Loucy (cell line): Measurements from ENCODE around the gene MAGEH1.
A peak's percentile ranks its signal among the peaks of the same experiment; 100 is the strongest.

Source experiments
- H2AFZ ChIP-seq: fragments of 200-600 bp; sonication (generic); 2 replicates; pipeline ENCODE4 v1.6.0; 2016; ENCODE audit warnings: antibody characterized with exemption, mild to moderate bottlenecking, low read length, moderate library complexity
- H3F3A ChIP-seq: fragments of 200-600 bp; 2 replicates; pipeline ENCODE4 v1.6.0; 2016; ENCODE audit warnings: antibody characterized with exemption, low read depth, mild to moderate bottlenecking
- H3K27me3 ChIP-seq: fragments of 200-600 bp; sonication (generic); 2 replicates; pipeline ENCODE4 v1.6.1; 2014; ENCODE audit warnings: low read length, mild to moderate bottlenecking; ENCODE audit not compliant: insufficient read depth, poor library complexity, severe bottlenecking
- H3K36me3 ChIP-seq: fragments of 200-600 bp; sonication (generic); 2 replicates; pipeline ENCODE4 v1.6.1; 2016; ENCODE audit warnings: low read length; ENCODE audit not compliant: insufficient read depth
- H3K4me1 ChIP-seq: fragments of 200-600 bp; sonication (generic); 2 replicates; pipeline ENCODE4 v1.5.1; 2014; ENCODE audit warnings: low read length, mild to moderate bottlenecking; ENCODE audit not compliant: insufficient read depth, poor library complexity, severe bottlenecking
- H3K4me2 ChIP-seq: fragments of 200-600 bp; sonication (generic); 2 replicates; pipeline ENCODE4 v1.6.0; 2014; ENCODE audit warnings: antibody characterized with exemption, low read length, low read depth, mild to moderate bottlenecking; ENCODE audit not compliant: poor library complexity, severe bottlenecking
- H3K4me3 ChIP-seq: fragments of 200-600 bp; sonication (generic); 2 replicates; pipeline ENCODE4 v1.5.1; 2014; ENCODE audit warnings: low read length, mild to moderate bottlenecking, mixed read lengths; ENCODE audit not compliant: poor library complexity, severe bottlenecking
- H3K79me2 ChIP-seq: fragments of 200-600 bp; sonication (generic); 2 replicates; pipeline ENCODE4 v1.6.1; 2014; ENCODE audit warnings: low read length; ENCODE audit not compliant: insufficient read depth
- H3K9ac ChIP-seq: fragments of 200-600 bp; sonication (generic); 2 replicates; pipeline ENCODE4 v1.6.0; 2014; ENCODE audit warnings: mild to moderate bottlenecking, low read depth, low read length, moderate library complexity; ENCODE audit not compliant: poor library complexity, severe bottlenecking
- H3K9me2 ChIP-seq: fragments of 200-600 bp; sonication (generic); replicated peaks from 2 replicates; pipeline ENCODE4 v1.6.1; 2016; ENCODE audit warnings: low read depth, low read length, mixed read lengths
- H3K9me3 ChIP-seq: fragments of 200-600 bp; sonication (generic); 2 replicates; pipeline ENCODE4 v1.6.1; 2014; ENCODE audit warnings: mild to moderate bottlenecking, antibody characterized with exemption, low read length, low read depth; ENCODE audit not compliant: insufficient read depth
- H4K20me1 ChIP-seq: fragments of 200-600 bp; sonication (generic); 2 replicates; pipeline ENCODE4 v1.6.0; 2014; ENCODE audit warnings: antibody characterized with exemption, low read length, mild to moderate bottlenecking; ENCODE audit not compliant: insufficient read depth, poor library complexity, severe bottlenecking
- CTCF ChIP-seq: fragments of 200-600 bp; sonication (generic); conservative IDR thresholded peaks from 2 replicates; pipeline ENCODE4 v1.5.1; 2014; ENCODE audit warnings: mild to moderate bottlenecking, antibody characterized with exemption, low read length
- EZH2phosphoT487 ChIP-seq: fragments of 200-600 bp; IDR thresholded peaks from 2 replicates; pipeline ENCODE4 v1.6.1; 2018; ENCODE audit warnings: antibody characterized with exemption, mild to moderate bottlenecking, moderate library complexity, borderline replicate concordance

MAGEH1 gene

GRCh38 chrX:55489314-55490009 lies 37.5 kb downstream of the MAGEH1 start, which contains the start of gene USP51:
Gene USP51, minus strand, starts transcription at chrX:55489848. Its CDS starts 909 bp downstream, at chrX:55488939.
- peak within 1 kb of the TSS; percentile 91 for H3K9ac ChIP-seq
- H3K9me3 ChIP-seq: no peaks in the 10 kb centered on the region
- no peaks in the 10 kb centered on the region for H3K9me2 ChIP-seq
- peak within 1 kb of the TSS; percentile 93 for H2AFZ ChIP-seq
- no peaks in the 10 kb centered on the region for H3K36me3 ChIP-seq
- H3K4me2 ChIP-seq: peak within 1 kb of the TSS; percentile 70
- H3K4me1 ChIP-seq: peaks cover 10% of the 10 kb centered on the region
- H3K4me3 ChIP-seq: peak within 1 kb of the TSS; percentile 86
- H3K79me2 ChIP-seq: peaks cover 4% of the 10 kb centered on the region
- H3K27me3 ChIP-seq: no peaks in the 10 kb centered on the region
- no peaks in the 10 kb centered on the region for H4K20me1 ChIP-seq
- no peak for TF ChIP-seq EZH2phosphoT487
- TF ChIP-seq CTCF: peak; percentile 35
- no peaks in the 10 kb centered on the region for H3F3A ChIP-seq

GRCh38 chrX:55490121-55490520 lies 38.2 kb downstream of the MAGEH1 start:
- H2AFZ ChIP-seq: no peak overlapping the region
- H3K9me2 ChIP-seq: no peaks in the 10 kb centered on the region
- peak overlapping the region; percentile 70 for H3K4me2 ChIP-seq
- no peaks in the 10 kb centered on the region for H3K9me3 ChIP-seq
- peak overlapping the region; percentile 91 for H3K9ac ChIP-seq
- peak overlapping the region; percentile 86 for H3K4me3 ChIP-seq
- H3F3A ChIP-seq: no peaks in the 10 kb centered on the region
- no peaks in the 10 kb centered on the region for H3K36me3 ChIP-seq
- peaks cover 10% of the 10 kb centered on the region for H3K4me1 ChIP-seq
- peaks cover 4% of the 10 kb centered on the region for H3K79me2 ChIP-seq
- no peaks in the 10 kb centered on the region for H3K27me3 ChIP-seq
- H4K20me1 ChIP-seq: no peaks in the 10 kb centered on the region
- TF ChIP-seq CTCF: no peak
- no peak for TF ChIP-seq EZH2phosphoT487

- H3K9me3 ChIP-seq: no peaks in the 10 kb centered on the region
- no peaks in the 10 kb centered on the region for H4K20me1 ChIP-seq
- H3F3A ChIP-seq: no peaks in the 10 kb centered on the region
- no peaks in the 10 kb centered on the region for H3K9me2 ChIP-seq
- H3K27me3 ChIP-seq: no peaks in the 10 kb centered on the region
- H3K9ac ChIP-seq: peak overlapping the region; percentile 91
- peak overlapping the region; percentile 70 for H3K4me2 ChIP-seq
- H3K36me3 ChIP-seq: no peaks in the 10 kb centered on the region
- H3K79me2 ChIP-seq: peaks cover 4% of the 10 kb centered on the region
- no peak overlapping the region for H2AFZ ChIP-seq
- H3K4me3 ChIP-seq: no peak overlapping the region
- H3K4me1 ChIP-seq: peaks cover 10% of the 10 kb centered on the region
- TF ChIP-seq EZH2phosphoT487 (no peak), CTCF (no peak)
Observed at GRCh38 chrX:55490974-55491373, 39.0 kb downstream of the MAGEH1 start.
